Measurements from ENCODE around the gene CHAF1B. TPM values are rescaled to one million over a fixed set of nuclear protein-coding genes. Genes with fewer than 3 reads are reported as not detected.

The CHAF1B gene
- total and polyA plus RNA-seq, 9 of the 15 experiments (the other 6 are each of a cell fraction or from before 2014, with no cell fraction given) = 7.5 to 36.8 (median 21.0) TPM

- WGBS (ENCODE audit: insufficient coverage, low coverage, missing lambda C conversion rate) = 96% methylated on average over 11 of the region's 11 CpGs
- H3K36me3 ChIP-seq (ENCODE audit: control insufficient read depth, insufficient read depth, low read length) = peaks cover 82% of the 10 kb centered on the region
Measured at GRCh38 chr21:36412916-36413315, 27.7 kb downstream of the CHAF1B start.

GRCh38 chr21:36415375-36415774 is 30.2 kb downstream of the CHAF1B start:
- no peak overlapping the region for H3K4me3 ChIP-seq
- ATAC-seq (no peak), DNase-seq (ENCODE audit: extremely low read depth in 1 of 4, low spot score in 3 of 4) (no peak), FAIRE-seq (no peak)
- H3K27me3 ChIP-seq (ENCODE audit: control insufficient read depth in 2 of 2, insufficient read depth in 2 of 2, low read length in 2 of 2) = no peaks in the 10 kb centered on the region
- no peaks in the 10 kb centered on the region for H3K9me3 ChIP-seq (replicated peaks; ENCODE audit: control insufficient read depth, insufficient read depth, low read depth, low read length)
- intact Hi-C loops (cut with micrococcal nuclease) = no loop called here
- H3K36me3 ChIP-seq (ENCODE audit: control insufficient read depth, insufficient read depth, low read length) = peaks cover 73% of the 10 kb centered on the region
- no TSS peak for BruUV-seq (replicated peaks)
- CTCF ChIA-PET (ENCODE audit: low intra/inter-chr PET ratio) = no interaction called here
- in situ Hi-C loops (cut with MboI) = no loop called here
- H2AFZ ChIP-seq (ENCODE audit: low read depth, low read length) = no peak overlapping the region
- no peaks in the 10 kb centered on the region for H3K9me1 ChIP-seq (ENCODE audit: control insufficient read depth, insufficient read depth, low read length)
- no peaks in the 10 kb centered on the region for H3K4me1 ChIP-seq (replicated peaks in 1 of 2; ENCODE audit: control insufficient read depth in 2 of 2, insufficient read depth in 2 of 2, low read length in 2 of 2)
- 91% methylated on average over 6 of the region's 6 CpGs for WGBS (ENCODE audit: insufficient coverage, low coverage, missing lambda C conversion rate)
- peaks cover 8% of the 10 kb centered on the region; the same call in 1 of the 2 replicates for H4K20me1 ChIP-seq (replicated peaks; ENCODE audit: control insufficient read depth, insufficient read depth, low read length)
- H3K27ac ChIP-seq (ENCODE audit: extremely low read depth, low read depth, low read length) = no peak overlapping the region
- no peak overlapping the region for H3K4me2 ChIP-seq (ENCODE audit: insufficient read depth, low read length)
- POLR2A ChIA-PET = no interaction called here
- H3K79me2 ChIP-seq (ENCODE audit: control insufficient read depth, insufficient read depth, low read length) = no peaks in the 10 kb centered on the region
- H3K9ac ChIP-seq (ENCODE audit: insufficient read depth in 1 of 2, low read depth in 2 of 2, low read length in 2 of 2) = no peak overlapping the region
- TF ChIP-seq ZNF140 (CRISPR knock-in tag; IDR thresholded peaks at IDR 0.05) = no peak
- no peak for TF ChIP-seq HOMEZ (CRISPR knock-in tag; IDR thresholded peaks at IDR 0.05)
- TF ChIP-seq ZBTB12 (CRISPR knock-in tag; IDR thresholded peaks at IDR 0.05) = no peak
- no peak for TF ChIP-seq ELF1 (tag; IDR thresholded peaks at IDR 0.05)
- no peak for TF ChIP-seq DPF2 (IDR thresholded peaks at IDR 0.05)
- TF ChIP-seq XRCC4 (IDR thresholded peaks at IDR 0.05; ENCODE audit: extremely low read depth, insufficient read depth, insufficient read length) = no peak

More at GRCh38 chr21:36412916-36413315, 27.7 kb downstream of the CHAF1B start:
- no peaks in the 10 kb centered on the region for H3K9me1 ChIP-seq (ENCODE audit: control insufficient read depth, insufficient read depth, low read length)
- BruUV-seq (replicated peaks) = no TSS peak
- H3K79me2 ChIP-seq (ENCODE audit: control insufficient read depth, insufficient read depth, low read length) = no peaks in the 10 kb centered on the region
- H4K20me1 ChIP-seq (replicated peaks; ENCODE audit: control insufficient read depth, insufficient read depth, low read length) = 0 out of 2 replicates have a peak, but pooled peaks cover 5% of the 10 kb centered on the region
- intact Hi-C loops (cut with micrococcal nuclease) (no loop called here), in situ Hi-C loops (cut with MboI) (no loop called here)
- no peak for FAIRE-seq
- no peak overlapping the region for H3K27ac ChIP-seq (ENCODE audit: extremely low read depth, low read depth, low read length)
- no peak for DNase-seq (ENCODE audit: extremely low read depth in 1 of 4, low spot score in 3 of 4)
- no peak overlapping the region for H3K4me2 ChIP-seq (ENCODE audit: insufficient read depth, low read length)
- H3K9me3 ChIP-seq (replicated peaks; ENCODE audit: control insufficient read depth, insufficient read depth, low read depth, low read length) = no peaks in the 10 kb centered on the region
- H3K4me3 ChIP-seq = no peak overlapping the region
- POLR2A ChIA-PET = no interaction called here
- H3K9ac ChIP-seq (ENCODE audit: insufficient read depth in 1 of 2, low read depth in 2 of 2, low read length in 2 of 2) = no peak overlapping the region
- no peaks in the 10 kb centered on the region for H3K4me1 ChIP-seq (replicated peaks in 1 of 2; ENCODE audit: control insufficient read depth in 2 of 2, insufficient read depth in 2 of 2, low read length in 2 of 2)
- no peak for ATAC-seq
- no peak overlapping the region for H2AFZ ChIP-seq (ENCODE audit: low read depth, low read length)
- H3K27me3 ChIP-seq (ENCODE audit: control insufficient read depth in 2 of 2, insufficient read depth in 2 of 2, low read length in 2 of 2) = no peaks in the 10 kb centered on the region
- 0 out of 2 replicates have a peak, but pooled peaks have one; percentile 22 for TF ChIP-seq POLR2AphosphoS2 (IDR thresholded peaks at IDR 0.05; ENCODE audit: low read length)
- no peak for TF ChIP-seq PREB (CRISPR knock-in tag; IDR thresholded peaks at IDR 0.05)
- no peak for TF ChIP-seq E2F3 (CRISPR knock-in tag; IDR thresholded peaks at IDR 0.05)
- TF ChIP-seq ZNF212 (CRISPR knock-in tag; IDR thresholded peaks at IDR 0.05) = no peak
- CTCF ChIA-PET (ENCODE audit: low intra/inter-chr PET ratio) = no interaction called here
